Activated CD4-positive, alpha-beta T cell treated with anti-CD3 and anti-CD28 coated beads, Interleukin-2, amount 50 U/mL, for 24 hours (primary cell): ENCODE results near the gene ITGAL.
"Not testable (repeated sequence)": the region's sequence is repeated elsewhere in the genome, so short reads cannot be mapped to it uniquely, and the experiment has no call there.

Experiments
- DNase-seq, 2 donors: peaks; one replicate each; pipeline ENCODE4 v3.0.0-alpha.2; 2020; ENCODE audit warnings: low read depth in 1 of 2, low spot score in 1 of 2

ITGAL gene

DNA sequence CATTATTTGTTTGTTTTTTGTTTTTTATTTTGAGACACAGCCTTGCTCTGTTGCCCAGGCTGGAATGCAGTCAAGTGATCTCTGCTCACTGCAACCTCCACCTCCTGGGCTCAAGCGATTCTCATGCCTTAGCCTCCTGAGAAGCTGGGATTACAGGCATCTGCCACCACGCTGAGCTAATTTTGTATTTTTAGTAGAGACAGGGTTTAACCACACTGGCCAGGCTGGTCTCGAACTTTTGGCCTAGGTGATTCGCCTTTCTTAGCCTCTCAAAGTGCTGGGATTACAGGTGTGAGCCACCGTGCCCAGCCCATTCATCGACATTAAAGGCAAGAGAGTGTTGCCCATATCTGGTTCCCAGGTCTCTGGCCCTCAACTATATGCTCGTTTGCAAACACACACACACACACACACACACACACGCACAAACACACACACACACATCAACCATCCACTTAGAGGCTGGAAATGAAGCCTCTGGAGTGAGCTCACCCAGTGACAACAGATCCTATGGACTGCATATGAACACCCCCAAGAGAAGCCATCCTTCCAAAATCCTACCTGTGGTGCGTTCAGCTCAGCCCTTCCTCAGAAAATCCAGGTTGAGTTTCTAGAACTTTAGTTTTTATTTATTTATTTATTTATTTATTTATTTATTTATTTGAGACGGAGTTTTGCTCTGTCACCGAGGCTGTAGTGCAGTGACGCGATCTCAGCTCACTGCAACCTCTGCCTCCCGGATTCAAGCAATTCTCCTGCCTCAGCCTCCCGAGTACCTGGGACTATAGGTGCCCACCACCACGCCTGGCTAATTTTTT lies 14.6 kb upstream of the ITGAL start:
- DNase-seq, result no peak

DNA sequence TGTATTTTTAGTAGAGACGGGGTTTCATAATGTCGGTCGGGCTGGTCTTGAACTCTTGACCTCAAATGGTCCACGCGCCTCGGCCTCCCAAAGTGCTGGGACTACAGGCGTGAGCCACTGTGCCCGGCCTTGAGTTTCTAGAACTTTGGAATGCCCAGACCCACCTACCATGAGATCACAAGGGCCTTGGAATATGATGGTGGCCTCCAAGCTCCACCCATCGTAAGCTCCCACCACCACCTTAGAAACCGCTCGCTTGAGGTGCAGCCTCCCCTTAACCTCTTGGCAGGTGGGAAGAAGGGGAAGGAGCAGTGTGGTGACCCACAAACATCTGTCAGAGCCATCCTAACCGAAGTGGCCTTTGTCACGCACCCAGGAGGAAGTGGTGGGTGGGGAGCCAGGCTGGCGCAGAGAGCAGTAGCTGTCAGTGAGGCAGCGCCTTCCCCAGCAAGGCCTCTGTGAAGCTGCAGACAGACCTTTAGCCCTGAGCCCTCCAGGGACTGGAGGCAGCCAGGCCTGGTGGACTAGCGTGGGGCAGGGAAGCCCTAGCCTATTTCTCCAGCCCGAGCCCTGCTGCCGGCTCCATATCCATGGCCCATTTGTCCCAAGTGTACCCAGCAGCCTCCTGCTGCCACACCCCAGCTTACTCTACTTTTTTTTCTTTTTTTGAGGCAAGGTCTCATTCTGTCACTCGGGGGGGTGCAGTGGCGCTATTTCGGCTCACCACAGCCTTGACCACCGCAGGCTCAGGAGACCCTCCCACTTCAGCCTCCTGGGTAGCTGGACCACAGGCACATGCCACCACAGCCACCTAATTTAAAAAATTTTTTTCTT lies 13.8 kb upstream of the ITGAL start:
- DNase-seq, result peak; percentile 60 to 87

DNA sequence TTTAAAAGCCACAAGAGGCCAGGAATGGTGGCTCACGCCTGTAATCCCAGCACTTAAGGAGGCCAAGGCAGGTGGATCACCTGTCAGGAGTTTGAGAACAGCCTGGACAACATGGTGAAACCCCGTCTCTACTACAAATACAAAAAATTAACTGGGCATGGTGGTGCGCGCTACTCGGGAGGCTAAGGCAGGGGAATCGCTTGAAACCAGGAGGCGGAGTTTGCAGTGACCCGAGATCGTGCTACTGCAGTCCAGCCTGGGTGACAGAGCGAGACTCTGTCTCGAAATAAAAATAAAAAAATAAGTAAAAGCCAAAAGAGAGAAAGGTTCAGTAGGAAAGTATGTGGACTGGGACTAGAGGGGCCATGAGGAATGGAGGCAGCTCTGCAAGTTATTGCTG lies 13.1 kb upstream of the ITGAL start:
- no peak for DNase-seq

DNA sequence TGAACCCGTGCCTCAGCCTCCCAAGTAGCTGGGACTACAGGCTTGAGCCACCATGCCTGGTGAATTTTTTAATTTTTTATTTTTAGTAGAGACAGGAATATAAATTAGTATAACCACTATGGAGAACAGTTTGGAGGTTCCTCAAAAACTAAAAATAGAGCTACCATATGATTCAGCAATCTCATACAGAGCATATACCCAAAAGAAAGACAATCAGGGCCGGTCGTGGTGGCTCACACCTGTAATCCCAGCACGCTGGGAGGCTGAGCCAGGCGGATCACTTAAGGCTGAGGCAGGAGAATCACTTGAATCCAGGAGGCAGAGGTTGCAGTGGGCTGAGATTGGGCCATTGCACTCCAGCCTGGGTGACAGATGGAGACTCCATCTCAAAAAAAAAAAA lies 11.1 kb upstream of the ITGAL start:
- not testable (repeated sequence) for DNase-seq

GRCh38 chr16:30464078-30464477 lies 8.5 kb upstream of the ITGAL start:
- no peak for DNase-seq

GRCh38 chr16:30470170-30470512 lies 2.4 kb upstream of the ITGAL start:
- DNase-seq, result no peak

DNA sequence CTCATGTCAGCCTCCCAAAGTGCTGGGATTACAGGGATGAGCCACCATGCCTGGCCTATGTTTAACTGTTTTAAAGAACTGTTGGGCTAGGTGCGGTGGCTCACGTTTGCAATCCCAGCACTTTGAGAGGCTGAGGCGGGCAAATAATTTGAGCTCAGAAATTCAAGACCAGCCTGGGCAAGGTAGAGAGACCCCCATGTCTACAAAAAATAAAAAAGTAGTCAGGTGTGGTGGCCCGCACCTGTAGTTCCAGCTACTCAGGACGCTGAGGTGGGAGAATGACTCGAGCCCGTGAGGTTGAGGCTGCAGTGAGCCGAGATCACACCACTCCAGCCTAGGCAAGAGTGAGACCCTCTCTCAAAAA lies 1.9 kb upstream of the ITGAL start:
- no peak for DNase-seq

- DNase-seq, result peak; percentile 44 to 60
Observed at GRCh38 chr16:30473231-30474073, 910 bp downstream of the ITGAL start.

- no peak for DNase-seq
Observed at GRCh38 chr16:30474074-30474452, 1.5 kb downstream of the ITGAL start.

DNA sequence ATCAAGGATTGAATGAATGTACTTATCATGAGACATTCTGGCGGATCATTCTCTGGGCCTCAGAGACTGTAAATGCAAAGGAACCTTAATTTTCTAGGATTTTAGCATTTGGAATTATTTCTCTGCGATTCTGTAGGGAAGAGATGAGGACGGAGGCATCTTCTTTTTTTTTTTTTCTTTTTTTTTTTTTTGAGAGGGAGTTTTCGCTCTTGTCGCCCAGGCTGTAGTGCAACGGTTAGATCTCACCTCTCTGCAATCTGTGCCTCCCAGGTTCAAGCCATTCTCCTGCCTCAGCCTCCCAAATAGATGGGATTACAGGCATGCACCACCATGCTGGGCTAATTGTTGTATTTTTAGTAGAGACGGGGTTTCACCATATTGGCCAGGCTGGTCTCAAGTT lies 2.1 kb downstream of the ITGAL start:
- no peak for DNase-seq

- no peak for DNase-seq
Observed at GRCh38 chr16:30476991-30477390, 4.4 kb downstream of the ITGAL start.

- DNase-seq, result not testable (repeated sequence)
Observed at GRCh38 chr16:30477773-30478172, 5.2 kb downstream of the ITGAL start.

DNA sequence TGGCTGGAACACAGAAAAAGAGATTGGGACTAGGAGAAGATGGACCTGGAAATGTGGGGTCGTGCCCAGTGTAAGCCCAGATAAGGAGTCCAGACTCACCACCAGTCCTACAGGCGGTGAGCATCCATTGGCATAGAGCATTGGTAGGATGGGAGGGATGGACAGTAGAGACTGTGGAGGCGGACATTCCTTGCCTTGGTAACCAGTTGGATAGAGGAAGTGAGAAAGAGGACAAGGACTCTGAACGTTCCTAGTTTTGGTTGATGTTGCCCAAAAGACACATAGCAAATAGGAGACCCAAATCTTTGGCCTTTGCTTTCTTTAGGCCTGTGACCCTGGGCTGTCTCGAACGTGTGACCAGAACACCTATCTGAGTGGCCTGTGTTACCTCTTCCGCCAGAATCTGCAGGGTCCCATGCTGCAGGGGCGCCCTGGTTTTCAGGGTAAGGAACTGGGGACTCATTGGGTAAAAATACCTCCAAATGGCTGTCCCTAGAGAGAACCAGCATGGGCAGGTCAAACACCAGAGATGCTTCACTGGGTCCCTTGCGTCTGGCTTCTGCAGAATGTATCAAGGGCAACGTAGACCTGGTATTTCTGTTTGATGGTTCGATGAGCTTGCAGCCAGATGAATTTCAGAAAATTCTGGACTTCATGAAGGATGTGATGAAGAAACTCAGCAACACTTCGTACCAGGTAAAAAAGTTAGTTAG lies 6.4 kb downstream of the ITGAL start:
- DNase-seq, result no peak

GRCh38 chr16:30481381-30481780 lies 8.8 kb downstream of the ITGAL start:
- no peak for DNase-seq

GRCh38 chr16:30482366-30482765 lies 9.8 kb downstream of the ITGAL start:
- no peak for DNase-seq

DNA sequence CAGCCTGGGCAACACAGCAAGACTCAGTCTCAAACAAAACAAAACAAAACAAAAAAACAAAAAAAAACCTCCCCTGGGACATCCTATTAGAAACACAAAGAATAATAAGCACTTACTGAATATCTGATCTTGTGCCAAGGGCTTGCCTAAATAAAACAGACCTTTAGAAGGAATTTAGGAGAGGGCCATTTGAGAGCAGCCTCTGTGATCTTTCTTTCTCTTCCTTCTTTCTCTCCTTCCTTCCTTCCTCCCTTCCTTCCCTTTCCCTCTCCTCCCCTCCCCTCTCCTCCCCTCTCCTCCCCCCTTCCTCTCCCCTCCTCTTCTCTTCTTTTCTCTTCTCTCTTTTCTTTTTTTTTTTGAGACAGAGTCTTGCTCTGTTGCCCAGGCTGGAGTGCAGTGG lies 12.3 kb downstream of the ITGAL start:
- DNase-seq, result no peak

- DNase-seq, result no peak
Observed at GRCh38 chr16:30485818-30486436, 13.4 kb downstream of the ITGAL start.

DNA sequence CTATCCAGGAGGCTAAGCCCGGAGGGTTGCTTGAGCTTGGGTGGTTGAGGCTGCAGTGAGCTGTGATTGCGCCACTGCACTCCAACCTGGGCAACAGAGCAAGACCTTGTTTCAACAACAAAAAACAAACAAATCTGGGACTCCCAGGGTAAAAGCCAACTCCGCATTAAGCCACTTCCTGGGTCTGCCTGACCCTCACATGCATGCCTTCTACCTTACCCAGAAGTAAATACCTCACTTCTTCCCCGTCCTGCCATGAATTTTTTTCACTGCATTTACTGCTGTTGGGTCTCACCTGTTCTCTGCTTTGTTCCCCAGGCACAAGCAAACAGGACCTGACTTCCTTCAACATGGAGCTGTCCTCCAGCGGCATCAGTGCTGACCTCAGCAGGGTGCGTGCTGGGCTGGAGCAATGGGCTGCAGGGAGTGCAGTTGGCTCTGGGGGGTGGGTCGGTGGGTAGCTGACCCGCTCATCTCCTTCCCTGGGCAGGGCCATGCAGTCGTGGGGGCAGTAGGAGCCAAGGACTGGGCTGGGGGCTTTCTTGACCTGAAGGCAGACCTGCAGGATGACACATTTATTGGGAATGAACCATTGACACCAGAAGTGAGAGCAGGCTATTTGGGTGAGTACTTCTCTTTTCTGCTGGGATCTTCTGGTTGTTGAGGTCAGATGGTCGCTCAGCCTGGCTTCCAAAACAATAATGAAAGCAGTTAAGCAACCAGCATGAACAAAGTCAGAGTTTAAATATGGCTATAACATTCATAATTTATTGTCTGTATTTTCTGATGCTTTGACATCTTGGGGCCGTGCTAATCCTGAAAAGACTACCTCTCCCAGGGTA lies 16.4 kb downstream of the ITGAL start:
- DNase-seq, result no peak

DNA sequence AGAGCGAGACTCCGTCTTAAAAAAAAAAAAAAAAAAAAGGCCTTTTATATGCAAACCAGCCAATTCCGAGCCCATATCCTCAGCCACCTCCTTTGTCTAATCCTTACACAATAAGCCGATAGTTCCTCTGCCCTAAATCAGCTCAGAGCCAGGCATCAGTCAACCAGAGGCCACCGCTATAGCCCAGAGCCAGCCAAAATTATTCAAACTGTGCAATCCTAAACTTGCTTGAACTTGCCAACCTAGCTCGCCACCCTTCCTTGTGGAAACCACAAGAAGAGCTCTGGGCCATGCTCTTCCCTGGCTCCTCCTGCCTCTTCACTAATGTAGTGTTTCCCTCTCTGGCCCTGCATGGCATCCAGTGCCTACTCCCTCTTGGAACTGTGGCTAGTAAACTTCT lies 17.7 kb downstream of the ITGAL start:
- no peak for DNase-seq

- DNase-seq, result no peak
Observed at GRCh38 chr16:30491229-30491628, 18.7 kb downstream of the ITGAL start.
